OCI-LY3 (cell line): ENCODE data around the gene CAMSAP2.

Experiments
- EZH2phosphoT487 ChIP-seq: fragments of 200-600 bp; shearing (Covaris generic); IDR thresholded peaks from 2 replicates; pipeline ENCODE4 v1.6.1; 2018; ENCODE audit warnings: antibody characterized with exemption, mixed run types, low read depth
- TF ChIP-seq, protein P1 (sequence below): fragments of 200-600, 300-600 bp; sonication (generic); IDR thresholded peaks from 2 replicates; pipeline ENCODE4 v1.5.1; 2014; ENCODE audit warnings: antibody characterized with exemption, low read length, low read depth

DNA sequence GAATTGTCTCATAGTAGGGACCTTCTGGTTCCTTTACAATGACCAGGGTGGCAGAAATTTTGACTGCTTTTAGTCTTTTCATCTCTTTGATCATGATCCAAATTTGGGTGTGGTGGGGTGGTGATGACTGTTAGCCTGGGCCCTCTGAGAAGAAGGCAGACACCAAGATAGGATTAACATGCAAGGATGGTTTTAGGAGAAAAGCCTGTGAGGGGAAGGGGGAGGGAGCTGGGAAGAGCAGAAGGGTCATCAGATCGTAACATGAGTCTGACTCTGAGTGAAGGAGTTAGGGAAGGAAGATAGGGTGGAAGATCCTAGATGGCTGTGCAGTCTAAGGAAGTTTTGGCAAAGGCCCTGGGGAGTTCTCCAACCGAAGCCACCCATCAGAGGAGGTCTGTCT, 28.5 kb upstream of the CAMSAP2 start:
- TF ChIP-seq, protein P1, sequence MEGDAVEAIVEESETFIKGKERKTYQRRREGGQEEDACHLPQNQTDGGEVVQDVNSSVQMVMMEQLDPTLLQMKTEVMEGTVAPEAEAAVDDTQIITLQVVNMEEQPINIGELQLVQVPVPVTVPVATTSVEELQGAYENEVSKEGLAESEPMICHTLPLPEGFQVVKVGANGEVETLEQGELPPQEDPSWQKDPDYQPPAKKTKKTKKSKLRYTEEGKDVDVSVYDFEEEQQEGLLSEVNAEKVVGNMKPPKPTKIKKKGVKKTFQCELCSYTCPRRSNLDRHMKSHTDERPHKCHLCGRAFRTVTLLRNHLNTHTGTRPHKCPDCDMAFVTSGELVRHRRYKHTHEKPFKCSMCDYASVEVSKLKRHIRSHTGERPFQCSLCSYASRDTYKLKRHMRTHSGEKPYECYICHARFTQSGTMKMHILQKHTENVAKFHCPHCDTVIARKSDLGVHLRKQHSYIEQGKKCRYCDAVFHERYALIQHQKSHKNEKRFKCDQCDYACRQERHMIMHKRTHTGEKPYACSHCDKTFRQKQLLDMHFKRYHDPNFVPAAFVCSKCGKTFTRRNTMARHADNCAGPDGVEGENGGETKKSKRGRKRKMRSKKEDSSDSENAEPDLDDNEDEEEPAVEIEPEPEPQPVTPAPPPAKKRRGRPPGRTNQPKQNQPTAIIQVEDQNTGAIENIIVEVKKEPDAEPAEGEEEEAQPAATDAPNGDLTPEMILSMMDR: no peak
- TF ChIP-seq EZH2phosphoT487: no peak
